Spinal cord (tissue), 10 donors: Measurements from ENCODE around the gene TMC2. TPM values are rescaled to one million over a fixed set of nuclear protein-coding genes. Genes with fewer than 3 reads are reported as not detected.

Experiments
- DNase-seq, 6 donors: peaks; one replicate each; pipeline versions ENCODE4 v3.0.0 to v3.0.0-alpha.2; 2013 to 2015; ENCODE audit warnings: low spot score in 6 of 6, low read depth in 4 of 6
- H3K27ac ChIP-seq: one replicate; pipeline ENCODE4 v1.5.1; 2013; ENCODE audit warnings: low read depth, low read length, control low read depth
- H3K27me3 ChIP-seq: one replicate; pipeline ENCODE4 v1.6.1; 2013; ENCODE audit warnings: low read length; ENCODE audit not compliant: control insufficient read depth, insufficient read depth
- H3K36me3 ChIP-seq: one replicate; pipeline ENCODE4 v1.6.1; 2013; ENCODE audit warnings: low read length; ENCODE audit not compliant: control insufficient read depth, insufficient read depth
- H3K4me1 ChIP-seq: one replicate; pipeline ENCODE4 v1.6.1; 2013; ENCODE audit warnings: low read length; ENCODE audit not compliant: control insufficient read depth, insufficient read depth
- H3K4me3 ChIP-seq: one replicate; pipeline ENCODE4 v1.5.1; 2013; ENCODE audit warnings: low read depth, low read length, control low read depth
- H3K9me3 ChIP-seq: one replicate; pipeline ENCODE4 v1.6.1; 2013; ENCODE audit warnings: low read length; ENCODE audit not compliant: control insufficient read depth, insufficient read depth
- WGBS: methylation state at CpG from one replicate; pipeline ENCODE4 v1.1.5; 2013; ENCODE audit warnings: missing lambda C conversion rate; ENCODE audit not compliant: insufficient coverage; 5-methylcytosine and 5-hydroxymethylcytosine counted together
- polyA plus RNA-seq, 2 donors: library from polyadenylated mRNA; unstranded; fragments of 120-200 nt; gene quantifications; one replicate each; pipeline ENCODE4 v1.2.1, GENCODE V29; 2013; ENCODE audit not compliant: insufficient read length in 2 of 2
- total RNA-seq, 2 donors: library from RNA; depleted of rRNA in 1 of 2; stranded (reverse); fragments of 120-200 nt in 1 of 2; fragments of >200 nt in 1 of 2; gene quantifications; one replicate each; pipeline versions ENCODE4 v1.2.3 to v1.2.4, GENCODE V29; 2013 to 2014
- donor health status: healthy.

Gene TMC2
- total and polyA plus RNA-seq, 4 donors: 0.94 to 6.3 (median 2.3) TPM

GRCh38 chr20:2656471-2657117 is 120.2 kb downstream of the TMC2 start:
- Histone ChIP-seq H3K36me3 (peaks cover 76% of the 10 kb centered on the region), H3K4me1 (peaks cover 18% of the 10 kb centered on the region), H3K27me3 (no peaks in the 10 kb centered on the region), H3K27ac (no peak overlapping the region), H3K4me3 (no peak overlapping the region), H3K9me3 (no peaks in the 10 kb centered on the region)
- WGBS: 95% methylated on average over 10 of the region's 12 CpGs
- no peak for DNase-seq

GRCh38 chr20:2657241-2657640 is 120.9 kb downstream of the TMC2 start:
- Histone ChIP-seq H3K27ac (no peak overlapping the region), H3K36me3 (peaks cover 79% of the 10 kb centered on the region), H3K4me3 (no peak overlapping the region), H3K27me3 (no peaks in the 10 kb centered on the region), H3K4me1 (peaks cover 16% of the 10 kb centered on the region), H3K9me3 (no peaks in the 10 kb centered on the region)
- no peak for DNase-seq
- WGBS: 86% methylated on average over 2 of the region's 5 CpGs

GRCh38 chr20:2657674-2658073 is 121.3 kb downstream of the TMC2 start:
- peaks cover 82% of the 10 kb centered on the region for H3K36me3 ChIP-seq
- no peak overlapping the region for H3K27ac ChIP-seq
- H3K4me3 ChIP-seq: no peak overlapping the region
- H3K27me3 ChIP-seq: no peaks in the 10 kb centered on the region
- DNase-seq: no peak
- no CpG with 5 or more reads among the region's 5 CpGs for WGBS
- H3K9me3 ChIP-seq: no peaks in the 10 kb centered on the region
- peaks cover 16% of the 10 kb centered on the region for H3K4me1 ChIP-seq

- WGBS: 72% methylated on average over 12 of the region's 13 CpGs
- no peak overlapping the region for H3K4me3 ChIP-seq
- H3K4me1 ChIP-seq: peaks cover 17% of the 10 kb centered on the region
- H3K9me3 ChIP-seq: no peaks in the 10 kb centered on the region
- peaks cover 84% of the 10 kb centered on the region for H3K36me3 ChIP-seq
- no peak overlapping the region for H3K27ac ChIP-seq
- no peaks in the 10 kb centered on the region for H3K27me3 ChIP-seq
- no peak for DNase-seq
Measured at GRCh38 chr20:2658414-2659354, 122.3 kb downstream of the TMC2 start.

GRCh38 chr20:2659547-2659946 is 123.2 kb downstream of the TMC2 start:
- Histone ChIP-seq H3K4me3 (no peak overlapping the region), H3K36me3 (peaks cover 75% of the 10 kb centered on the region), H3K4me1 (peaks cover 9% of the 10 kb centered on the region), H3K27ac (no peak overlapping the region), H3K9me3 (no peaks in the 10 kb centered on the region), H3K27me3 (no peaks in the 10 kb centered on the region)
- WGBS: 91% methylated on average over 5 of the region's 10 CpGs
- no peak for DNase-seq

- Histone ChIP-seq H3K9me3 (no peaks in the 10 kb centered on the region), H3K27ac (no peak overlapping the region), H3K27me3 (no peaks in the 10 kb centered on the region), H3K4me1 (peaks cover 8% of the 10 kb centered on the region), H3K4me3 (peak overlapping the region; percentile 91), H3K36me3 (peaks cover 37% of the 10 kb centered on the region)
- 13% methylated on average over 11 of the region's 13 CpGs for WGBS
- DNase-seq: no peak
Measured at GRCh38 chr20:2663364-2663886, 127.1 kb downstream of the TMC2 start.

- H3K9me3 ChIP-seq: no peaks in the 10 kb centered on the region
- H3K27me3 ChIP-seq: no peaks in the 10 kb centered on the region
- WGBS: under 1% methylated on average over 38 of the region's 49 CpGs
- DNase-seq: peak; percentile 87 to 98 (median 91)
- H3K4me1 ChIP-seq: peaks cover 8% of the 10 kb centered on the region
- H3K27ac ChIP-seq: peak within 1 kb of the TSS; percentile 92
- peak within 1 kb of the TSS; percentile 91 for H3K4me3 ChIP-seq
- peaks cover 30% of the 10 kb centered on the region for H3K36me3 ChIP-seq
Measured at GRCh38 chr20:2663887-2664719, 127.7 kb downstream of the TMC2 start, which contains the start of gene IDH3B. TSS of gene IDH3B (minus strand) at chr20:2664216. CDS start at chr20:2664188, 28 bp downstream.

GRCh38 chr20:2671977-2672376 is 135.6 kb downstream of the TMC2 start:
- no peaks in the 10 kb centered on the region for H3K27me3 ChIP-seq
- H3K4me1 ChIP-seq: no peaks in the 10 kb centered on the region
- no peak overlapping the region for H3K27ac ChIP-seq
- no peak for DNase-seq
- H3K36me3 ChIP-seq: no peaks in the 10 kb centered on the region
- no peak overlapping the region for H3K4me3 ChIP-seq
- 15% methylated on average over 2 of the region's 4 CpGs for WGBS
- no peaks in the 10 kb centered on the region for H3K9me3 ChIP-seq

GRCh38 chr20:2672446-2672845 is 136.1 kb downstream of the TMC2 start:
- H3K36me3 ChIP-seq: no peaks in the 10 kb centered on the region
- no peaks in the 10 kb centered on the region for H3K9me3 ChIP-seq
- WGBS: 77% methylated on average over 3 of the region's 3 CpGs
- no peak overlapping the region for H3K4me3 ChIP-seq
- H3K4me1 ChIP-seq: no peaks in the 10 kb centered on the region
- DNase-seq: no peak
- no peak overlapping the region for H3K27ac ChIP-seq
- peaks cover 3% of the 10 kb centered on the region for H3K27me3 ChIP-seq
